ENCODE data around the gene OR1I1. TPM values are rescaled to one million over a fixed set of nuclear protein-coding genes. Genes with fewer than 3 reads are reported as not detected.

The OR1I1 gene
- total RNA-seq, 1 donor from 2014 or later = not detected

DNA sequence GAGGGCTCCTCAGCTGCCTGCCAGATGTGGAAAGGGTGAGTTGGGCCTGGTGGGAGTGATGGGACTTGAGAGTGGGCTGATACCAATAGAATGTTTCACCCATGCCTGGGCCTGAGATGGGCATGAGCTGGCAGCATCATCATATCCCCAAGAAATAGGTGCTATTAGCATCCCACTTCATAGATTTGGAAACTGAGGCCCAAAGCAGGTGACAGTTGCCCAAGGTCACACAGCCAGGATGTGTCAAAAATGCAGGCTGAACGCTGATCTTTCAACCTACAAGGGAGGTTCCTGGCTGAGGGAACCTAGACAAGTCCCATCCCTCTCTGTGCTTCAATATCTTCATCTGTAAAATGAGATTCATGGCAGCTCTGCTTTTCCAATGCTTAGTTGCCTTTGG is 29.7 kb downstream of the OR1I1 start:
- Mint-ChIP-seq H3K36me3 (ENCODE audit: low read depth, unreplicated experiment) (peaks cover 39% of the 10 kb centered on the region), H3K4me1 (ENCODE audit: unreplicated experiment) (peaks cover 32% of the 10 kb centered on the region), H3K27ac (ENCODE audit: unreplicated experiment) (no peak overlapping the region), H3K4me3 (ENCODE audit: unreplicated experiment) (peak overlapping the region; percentile 77), H3K27me3 (ENCODE audit: unreplicated experiment) (peaks cover 18% of the 10 kb centered on the region), H3K9me3 (ENCODE audit: unreplicated experiment) (no peaks in the 10 kb centered on the region)
- TF ChIP-seq, protein P1, sequence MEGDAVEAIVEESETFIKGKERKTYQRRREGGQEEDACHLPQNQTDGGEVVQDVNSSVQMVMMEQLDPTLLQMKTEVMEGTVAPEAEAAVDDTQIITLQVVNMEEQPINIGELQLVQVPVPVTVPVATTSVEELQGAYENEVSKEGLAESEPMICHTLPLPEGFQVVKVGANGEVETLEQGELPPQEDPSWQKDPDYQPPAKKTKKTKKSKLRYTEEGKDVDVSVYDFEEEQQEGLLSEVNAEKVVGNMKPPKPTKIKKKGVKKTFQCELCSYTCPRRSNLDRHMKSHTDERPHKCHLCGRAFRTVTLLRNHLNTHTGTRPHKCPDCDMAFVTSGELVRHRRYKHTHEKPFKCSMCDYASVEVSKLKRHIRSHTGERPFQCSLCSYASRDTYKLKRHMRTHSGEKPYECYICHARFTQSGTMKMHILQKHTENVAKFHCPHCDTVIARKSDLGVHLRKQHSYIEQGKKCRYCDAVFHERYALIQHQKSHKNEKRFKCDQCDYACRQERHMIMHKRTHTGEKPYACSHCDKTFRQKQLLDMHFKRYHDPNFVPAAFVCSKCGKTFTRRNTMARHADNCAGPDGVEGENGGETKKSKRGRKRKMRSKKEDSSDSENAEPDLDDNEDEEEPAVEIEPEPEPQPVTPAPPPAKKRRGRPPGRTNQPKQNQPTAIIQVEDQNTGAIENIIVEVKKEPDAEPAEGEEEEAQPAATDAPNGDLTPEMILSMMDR (IDR thresholded peaks at IDR 0.05; ENCODE audit: unreplicated experiment) = no peak
- DNase-seq (ENCODE audit: low spot score) = no peak

DNA sequence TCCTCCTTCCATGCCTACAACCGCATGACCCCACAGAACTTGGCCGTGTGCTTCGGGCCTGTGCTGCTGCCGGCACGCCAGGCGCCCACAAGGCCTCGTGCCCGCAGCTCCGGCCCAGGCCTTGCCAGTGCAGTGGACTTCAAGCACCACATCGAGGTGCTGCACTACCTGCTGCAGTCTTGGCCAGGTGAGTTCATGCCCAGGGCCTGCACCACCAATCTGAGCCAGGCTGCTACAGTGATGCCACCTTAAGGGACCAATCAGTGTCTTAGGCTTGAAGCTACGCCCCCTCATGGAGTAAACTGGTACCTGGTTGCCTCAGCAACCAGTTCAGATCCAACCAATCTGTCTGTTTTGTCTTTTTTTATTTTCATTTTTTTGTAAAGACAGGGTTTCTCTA is 30.4 kb downstream of the OR1I1 start:
- no peaks in the 10 kb centered on the region for H3K9me3 Mint-ChIP-seq (ENCODE audit: unreplicated experiment)
- peak overlapping the region; percentile 80 for H3K27ac Mint-ChIP-seq (ENCODE audit: unreplicated experiment)
- H3K4me1 Mint-ChIP-seq (ENCODE audit: unreplicated experiment) = peaks cover 37% of the 10 kb centered on the region
- TF ChIP-seq, protein P1 (IDR thresholded peaks at IDR 0.05; ENCODE audit: unreplicated experiment) = no peak
- H3K36me3 Mint-ChIP-seq (ENCODE audit: low read depth, unreplicated experiment) = peaks cover 43% of the 10 kb centered on the region
- peaks cover 24% of the 10 kb centered on the region for H3K27me3 Mint-ChIP-seq (ENCODE audit: unreplicated experiment)
- H3K4me3 Mint-ChIP-seq (ENCODE audit: unreplicated experiment) = peak overlapping the region; percentile 77
- no peak for DNase-seq (ENCODE audit: low spot score)

DNA sequence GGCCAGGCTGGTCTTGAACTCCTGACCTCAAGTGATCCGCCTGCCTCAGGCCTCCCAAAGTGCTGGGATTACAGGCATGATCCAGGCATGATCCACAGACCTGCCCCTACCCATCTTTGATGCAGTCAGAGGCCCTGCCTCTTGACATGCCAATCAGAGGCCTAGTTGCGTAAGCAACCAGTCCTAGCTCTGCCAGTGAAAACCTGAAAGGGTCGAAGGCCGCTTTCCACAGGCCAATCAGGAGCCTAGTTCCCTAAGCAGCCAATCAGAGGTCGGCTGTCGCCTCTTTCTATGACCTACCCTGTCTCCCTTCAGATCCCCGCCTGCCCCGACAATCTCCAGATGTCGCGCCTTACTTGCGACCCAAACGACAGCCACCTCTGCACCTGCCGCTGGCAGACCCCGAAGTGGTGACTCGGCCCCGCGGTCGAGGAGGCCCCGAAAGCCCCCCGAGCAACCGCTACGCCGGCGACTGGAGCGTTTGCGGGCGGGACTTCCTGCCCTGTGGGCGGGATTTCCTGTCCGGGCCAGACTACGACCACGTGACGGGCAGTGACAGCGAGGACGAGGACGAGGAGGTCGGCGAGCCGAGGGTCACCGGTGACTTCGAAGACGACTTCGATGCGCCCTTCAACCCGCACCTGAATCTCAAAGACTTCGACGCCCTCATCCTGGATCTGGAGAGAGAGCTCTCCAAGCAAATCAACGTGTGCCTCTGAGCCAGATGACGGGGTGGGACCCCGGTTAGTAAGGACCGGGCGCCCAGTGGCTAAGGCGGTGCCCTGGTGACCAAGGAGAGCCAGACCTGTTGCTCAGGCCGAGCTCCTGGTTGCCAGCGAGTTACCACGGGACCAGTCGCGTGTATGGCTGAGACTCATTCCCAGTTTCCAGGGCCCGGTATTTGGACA is 31.5 kb downstream of the OR1I1 start:
- H3K9me3 Mint-ChIP-seq (ENCODE audit: unreplicated experiment) = no peaks in the 10 kb centered on the region
- H3K4me1 Mint-ChIP-seq (ENCODE audit: unreplicated experiment) = peaks cover 33% of the 10 kb centered on the region
- H3K27ac Mint-ChIP-seq (ENCODE audit: unreplicated experiment) = peak overlapping the region; percentile 13
- no peak overlapping the region for H3K4me3 Mint-ChIP-seq (ENCODE audit: unreplicated experiment)
- peaks cover 26% of the 10 kb centered on the region for H3K27me3 Mint-ChIP-seq (ENCODE audit: unreplicated experiment)
- no peak for DNase-seq (ENCODE audit: low spot score)
- H3K36me3 Mint-ChIP-seq (ENCODE audit: low read depth, unreplicated experiment) = peaks cover 48% of the 10 kb centered on the region
- TF ChIP-seq, protein P1 (IDR thresholded peaks at IDR 0.05; ENCODE audit: unreplicated experiment) = no peak

DNA sequence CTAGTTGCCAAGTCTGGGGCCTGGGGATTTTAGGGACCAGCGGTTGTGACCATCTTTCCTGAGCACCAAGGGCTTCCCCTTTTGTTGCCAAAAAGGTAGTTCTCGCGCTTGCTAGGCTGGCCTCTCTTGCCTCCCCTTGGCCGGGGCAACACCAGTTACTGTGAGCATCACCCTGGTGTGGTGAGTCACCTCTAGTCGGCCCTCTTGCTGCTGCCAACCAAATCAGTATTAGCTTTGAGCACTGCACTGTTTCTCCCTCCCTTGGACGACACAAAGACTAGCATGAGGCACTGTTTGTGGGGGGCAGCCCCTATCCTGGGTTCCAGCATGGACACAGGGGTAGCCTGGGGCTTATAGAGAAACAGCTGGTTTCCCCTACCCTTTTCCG is 32.1 kb downstream of the OR1I1 start:
- Mint-ChIP-seq H3K36me3 (ENCODE audit: low read depth, unreplicated experiment) (peaks cover 53% of the 10 kb centered on the region), H3K27me3 (ENCODE audit: unreplicated experiment) (peaks cover 27% of the 10 kb centered on the region), H3K27ac (ENCODE audit: unreplicated experiment) (no peak overlapping the region), H3K4me3 (ENCODE audit: unreplicated experiment) (no peak overlapping the region), H3K4me1 (ENCODE audit: unreplicated experiment) (peaks cover 30% of the 10 kb centered on the region), H3K9me3 (ENCODE audit: unreplicated experiment) (no peaks in the 10 kb centered on the region)
- TF ChIP-seq, protein P1 (IDR thresholded peaks at IDR 0.05; ENCODE audit: unreplicated experiment) = no peak
- DNase-seq (ENCODE audit: low spot score) = no peak

DNA sequence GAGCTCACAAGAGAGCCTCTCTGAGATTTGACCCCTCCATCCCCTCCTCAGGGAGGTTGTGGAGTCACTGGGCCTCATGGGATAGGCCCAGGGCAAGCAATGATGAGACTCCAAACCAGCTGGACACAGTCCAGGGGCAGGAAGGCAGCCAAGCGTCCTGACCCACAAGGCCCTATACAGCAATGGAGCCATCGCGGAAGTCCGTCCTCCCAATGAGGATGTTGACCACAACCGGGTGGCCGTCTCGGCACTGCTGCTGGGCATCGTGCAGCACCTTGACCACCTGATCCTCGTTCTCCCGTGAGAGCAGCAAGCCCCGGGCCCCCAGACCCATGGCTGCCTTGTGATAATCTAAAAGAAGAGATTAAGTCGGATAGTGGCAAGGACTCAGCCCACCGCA is 33.1 kb downstream of the OR1I1 start:
- Mint-ChIP-seq H3K36me3 (ENCODE audit: low read depth, unreplicated experiment) (peaks cover 59% of the 10 kb centered on the region), H3K4me3 (ENCODE audit: unreplicated experiment) (no peak overlapping the region), H3K27me3 (ENCODE audit: unreplicated experiment) (peaks cover 27% of the 10 kb centered on the region), H3K27ac (ENCODE audit: unreplicated experiment) (no peak overlapping the region), H3K9me3 (ENCODE audit: unreplicated experiment) (no peaks in the 10 kb centered on the region), H3K4me1 (ENCODE audit: unreplicated experiment) (peaks cover 30% of the 10 kb centered on the region)
- TF ChIP-seq, protein P1 (IDR thresholded peaks at IDR 0.05; ENCODE audit: unreplicated experiment) = no peak
- no peak for DNase-seq (ENCODE audit: low spot score)
